Dermis microvascular lymphatic vessel endothelial cell (primary cell): ENCODE data around the gene TSPY9. TPM values are rescaled to one million over a fixed set of nuclear protein-coding genes. Genes with fewer than 3 reads are reported as not detected.
"Not testable (repeated sequence)": the region's sequence is repeated elsewhere in the genome, so short reads cannot be mapped to it uniquely, and the experiment has no call there.

Experiments
- DNase-seq, 2 donors: peaks; one replicate each; pipeline versions ENCODE4 v3.0.0 to v3.0.0-alpha.2; 2010; ENCODE audit warnings: low read depth in 2 of 2
- total RNA-seq: library from RNA; depleted of rRNA; stranded (reverse); fragments of >200 nt; gene quantifications from 2 replicates; pipeline ENCODE4 v1.2.1, GENCODE V29; 2014

The TSPY9 gene, protein sequence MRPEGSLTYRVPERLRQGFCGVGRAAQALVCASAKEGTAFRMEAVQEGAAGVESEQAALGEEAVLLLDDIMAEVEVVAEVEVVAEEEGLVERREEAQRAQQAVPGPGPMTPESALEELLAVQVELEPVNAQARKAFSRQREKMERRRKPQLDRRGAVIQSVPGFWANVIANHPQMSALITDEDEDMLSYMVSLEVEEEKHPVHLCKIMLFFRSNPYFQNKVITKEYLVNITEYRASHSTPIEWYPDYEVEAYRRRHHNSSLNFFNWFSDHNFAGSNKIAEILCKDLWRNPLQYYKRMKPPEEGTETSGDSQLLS
- total RNA-seq, result not detected in 2 replicates

DNA sequence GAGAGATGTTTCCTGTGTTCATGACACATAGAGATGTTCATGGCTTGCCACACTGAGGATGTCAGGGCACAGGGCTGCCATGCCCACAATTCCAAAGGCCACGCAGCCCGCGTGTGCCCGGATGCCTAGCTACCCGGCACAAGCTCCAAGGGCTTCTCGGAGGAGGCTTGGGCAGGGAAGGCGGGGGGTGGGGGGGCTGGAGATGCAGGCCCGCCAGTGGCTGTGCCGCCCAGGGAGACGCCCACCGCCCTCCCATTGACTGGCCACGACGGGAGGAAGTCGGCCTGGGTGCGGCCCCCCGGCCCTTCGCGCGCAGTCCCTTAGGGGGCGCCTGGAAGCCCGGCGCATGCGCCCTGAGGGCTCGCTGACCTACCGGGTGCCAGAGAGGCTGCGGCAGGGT, at the start of gene TSPY9:
TSPY9 (plus strand) TSS at position 301 of the 400 bp plus-strand sequence; CDS start at position 347, 46 bp downstream.
- not testable (repeated sequence) for DNase-seq

DNA sequence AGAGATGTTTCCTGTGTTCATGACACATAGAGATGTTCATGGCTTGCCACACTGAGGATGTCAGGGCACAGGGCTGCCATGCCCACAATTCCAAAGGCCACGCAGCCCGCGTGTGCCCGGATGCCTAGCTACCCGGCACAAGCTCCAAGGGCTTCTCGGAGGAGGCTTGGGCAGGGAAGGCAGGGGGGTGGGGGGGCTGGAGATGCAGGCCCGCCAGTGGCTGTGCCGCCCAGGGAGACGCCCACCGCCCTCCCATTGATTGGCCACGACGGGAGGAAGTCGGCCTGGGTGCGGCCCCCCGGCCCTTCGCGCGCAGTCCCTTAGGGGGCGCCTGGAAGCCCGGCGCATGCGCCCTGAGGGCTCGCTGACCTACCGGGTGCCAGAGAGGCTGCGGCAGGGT, 20.4 kb upstream of the TSPY9 start, which contains the start of gene TSPY1:
TSPY1 (plus strand) TSS at position 301 of the 400 bp plus-strand sequence; CDS start at position 347, 46 bp downstream.
- not testable (repeated sequence) for DNase-seq

DNA sequence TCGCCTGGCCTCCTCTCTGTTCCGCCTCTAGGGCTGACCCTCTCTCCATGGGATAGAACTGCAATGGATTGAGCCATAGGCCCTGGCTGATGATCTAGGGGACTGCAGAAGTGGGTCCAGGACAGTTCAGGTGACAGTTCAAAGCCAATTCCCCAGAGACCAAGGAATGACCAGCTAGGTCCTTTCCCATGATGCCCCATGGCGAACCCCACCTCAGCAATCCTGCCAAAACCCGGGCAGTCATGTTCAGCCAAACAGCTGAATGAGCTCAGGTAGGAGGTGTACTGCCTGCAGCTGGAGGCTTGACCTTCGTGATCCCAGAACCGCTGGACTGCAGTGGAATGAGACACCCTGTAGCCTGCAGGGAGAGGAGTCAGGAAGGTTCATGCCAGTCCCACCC, 17.3 kb downstream of the TSPY9 start:
- DNase-seq, result not testable (repeated sequence)

DNA sequence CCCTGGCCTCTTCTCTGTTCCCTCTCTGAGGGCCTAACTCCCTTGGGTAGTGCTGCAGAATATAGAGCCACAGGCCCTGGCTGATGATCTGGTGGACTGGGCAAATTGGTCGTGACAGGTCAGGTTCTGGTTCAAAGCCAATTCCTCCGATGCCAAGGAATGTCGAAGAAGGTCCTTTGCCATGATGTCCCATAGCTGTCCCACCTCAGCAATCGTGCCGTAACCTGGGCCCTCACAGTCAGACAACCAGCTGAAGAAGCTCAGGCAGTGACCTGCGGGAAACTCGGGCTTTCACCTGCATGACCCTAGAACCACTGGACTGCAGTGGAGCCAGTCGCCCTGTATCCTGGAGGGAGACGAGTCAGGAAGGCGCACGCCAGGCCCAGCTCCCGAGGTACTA, 29.2 kb downstream of the TSPY9 start:
- DNase-seq, result not testable (repeated sequence)

DNA sequence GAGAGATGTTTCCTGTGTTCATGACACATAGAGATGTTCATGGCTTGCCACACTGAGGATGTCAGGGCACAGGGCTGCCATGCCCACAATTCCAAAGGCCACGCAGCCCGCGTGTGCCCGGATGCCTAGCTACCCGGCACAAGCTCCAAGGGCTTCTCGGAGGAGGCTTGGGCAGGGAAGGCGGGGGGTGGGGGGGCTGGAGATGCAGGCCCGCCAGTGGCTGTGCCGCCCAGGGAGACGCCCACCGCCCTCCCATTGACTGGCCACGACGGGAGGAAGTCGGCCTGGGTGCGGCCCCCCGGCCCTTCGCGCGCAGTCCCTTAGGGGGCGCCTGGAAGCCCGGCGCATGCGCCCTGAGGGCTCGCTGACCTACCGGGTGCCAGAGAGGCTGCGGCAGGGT, 40.5 kb downstream of the TSPY9 start, which contains the start of gene TSPY10:
TSPY10 (plus strand) TSS at position 301 of the 400 bp plus-strand sequence; CDS start at position 347, 46 bp downstream.
- not testable (repeated sequence) for DNase-seq

Other genes starting within 250 kb of the TSPY9 start
- gene TSPY4, start 149.8 kb upstream of the TSPY9 start, total RNA-seq, result not detected in 2 replicates
- not detected in 2 replicates for gene TSPY8, start 129.5 kb upstream of the TSPY9 start, total RNA-seq
- not detected in 2 replicates for gene TSPY3, start 88.8 kb upstream of the TSPY9 start, total RNA-seq
- gene TSPY1, start 20.3 kb upstream of the TSPY9 start, total RNA-seq, result not detected in 2 replicates
- gene TSPY10, start 40.6 kb downstream of the TSPY9 start, total RNA-seq, result not detected in 2 replicates